Endothelial cell of umbilical vein (primary cell): ENCODE measurements around the gene TBX4. TPM values are rescaled to one million over a fixed set of nuclear protein-coding genes. Genes with fewer than 3 reads are reported as not detected.

Source experiments
- BruUV-seq: library from RNA; stranded (reverse); fragments of 400-500 nt; replicated peaks from 2 replicates; lab custom pipeline; 2021; lab: Mats Ljungman, UMichigan
- CTCF ChIA-PET: fragments of 300-600, 350-600 bp; sonication (Branson Sonifier 250); formaldehyde crosslinking; loops from one replicate; lab custom pipeline; 2021; ENCODE audit warnings: antibody characterized with exemption, inconsistent platforms; lab: Charles Lee
- POLR2A ChIA-PET: fragments of 300-600, 350-600 bp; sonication (Branson Sonifier 250); formaldehyde crosslinking; loops from one replicate; lab custom pipeline; 2021; ENCODE audit warnings: antibody characterized with exemption, inconsistent platforms; lab: Charles Lee
- DNase-seq: peaks from one replicate; pipeline ENCODE4 v3.0.0-alpha.2; 2011; ENCODE audit warnings: low read depth, low spot score
- FAIRE-seq: peaks from 2 replicates; lab custom pipeline; 2011; peaks lifted over from hg19 to GRCh38; lab: Jason Lieb, UNC
- H2AFZ ChIP-seq: 2 replicates; pipeline ENCODE4 v1.6.0; 2012; ENCODE audit warnings: low read depth, low read length, control low read depth, inconsistent platforms
- H3K27ac ChIP-seq: 2 replicates; pipeline ENCODE4 v1.5.1; 2011; ENCODE audit warnings: low read depth, mild to moderate bottlenecking, control low read depth, low read length, moderate library complexity; ENCODE audit not compliant: insufficient read depth
- H3K27me3 ChIP-seq, 2 experiments: 2 replicates each; pipeline versions ENCODE4 v1.6.0 to v1.6.1; 2011; ENCODE audit warnings: low read length in 2 of 2, mixed read lengths in 1 of 2; ENCODE audit not compliant: control insufficient read depth in 2 of 2, insufficient read depth in 2 of 2
- H3K36me3 ChIP-seq, 2 experiments: 2 replicates in 1 of 2; 3 replicates in 1 of 2; pipeline ENCODE4 v1.5.1; 2011; ENCODE audit warnings: low read length in 2 of 2, mild to moderate bottlenecking in 1 of 2, moderate library complexity in 1 of 2; ENCODE audit not compliant: control insufficient read depth in 2 of 2, insufficient read depth in 2 of 2; ENCODE audit errors: extremely low read depth in 1 of 2
- H3K4me1 ChIP-seq: 3 replicates; pipeline ENCODE4 v1.5.1; 2011; ENCODE audit warnings: mild to moderate bottlenecking, low read length; ENCODE audit not compliant: control insufficient read depth, insufficient read depth; ENCODE audit errors: extremely low read depth
- H3K4me2 ChIP-seq: 2 replicates; pipeline ENCODE4 v1.6.1; 2011; ENCODE audit warnings: low read length, control low read depth, mixed read lengths; ENCODE audit not compliant: insufficient read depth
- H3K4me3 ChIP-seq, 3 experiments: fragments of 200-600 bp in 1 of 3; sonication (generic), shearing (Covaris generic) in 1 of 3; replicated peaks in 1 of 3; 2 replicates each; pipeline ENCODE4 v1.5.1; 2011 to 2016; ENCODE audit warnings: control low read depth in 3 of 3, low read length in 3 of 3, mild to moderate bottlenecking in 2 of 3, inconsistent platforms in 1 of 3, low read depth in 1 of 3, moderate library complexity in 1 of 3; ENCODE audit not compliant: insufficient read depth in 1 of 3
- H3K79me2 ChIP-seq: 2 replicates; pipeline ENCODE4 v1.6.0; 2012; ENCODE audit warnings: low read length, inconsistent platforms; ENCODE audit not compliant: control insufficient read depth, insufficient read depth
- H3K9ac ChIP-seq: replicated peaks from 2 replicates; pipeline ENCODE3; 2011; ENCODE audit warnings: low read length, control low read depth; ENCODE audit not compliant: insufficient read depth; ENCODE audit errors: extremely low read depth
- H3K9me1 ChIP-seq: replicated peaks from 3 replicates; pipeline ENCODE4 v1.6.0; 2011; ENCODE audit warnings: mild to moderate bottlenecking, low read length; ENCODE audit not compliant: control insufficient read depth, insufficient read depth; ENCODE audit errors: extremely low read depth
- H3K9me3 ChIP-seq: replicated peaks from 2 replicates; pipeline ENCODE4 v1.5.1; 2012; ENCODE audit warnings: low read length, inconsistent platforms; ENCODE audit not compliant: control insufficient read depth, insufficient read depth
- H4K20me1 ChIP-seq: replicated peaks from 2 replicates; pipeline ENCODE3; 2011; ENCODE audit warnings: mild to moderate bottlenecking, low read length; ENCODE audit not compliant: control insufficient read depth, insufficient read depth; ENCODE audit errors: extremely low read depth
- EZH2 ChIP-seq: IDR thresholded peaks from 2 replicates; pipeline ENCODE4 v1.6.1; 2012; ENCODE audit warnings: borderline replicate concordance, low read depth, mild to moderate bottlenecking, moderate library complexity, low read length, inconsistent platforms; ENCODE audit not compliant: severe bottlenecking
- FOS ChIP-seq: IDR thresholded peaks from 2 replicates; pipeline ENCODE4 v1.6.1; 2011; ENCODE audit warnings: mild to moderate bottlenecking, low read length, moderate library complexity, borderline replicate concordance; ENCODE audit not compliant: insufficient read depth
- GATA2 ChIP-seq: IDR thresholded peaks from 2 replicates; pipeline ENCODE4 v1.7.0; 2011; ENCODE audit warnings: low read depth, mild to moderate bottlenecking, moderate library complexity, mixed read lengths, low read length; ENCODE audit not compliant: insufficient read length, insufficient read depth
- JUN ChIP-seq: IDR thresholded peaks from 2 replicates; pipeline ENCODE4 v1.6.1; 2011; ENCODE audit warnings: borderline replicate concordance, low read depth; ENCODE audit not compliant: insufficient read length, insufficient read depth
- MYC ChIP-seq: IDR thresholded peaks from one replicate; pipeline ENCODE4 v1.6.1; 2011; ENCODE audit warnings: mild to moderate bottlenecking, low read depth, low read length
- POLR2A ChIP-seq: IDR thresholded peaks from 2 replicates; pipeline ENCODE4 v1.6.1; 2012; ENCODE audit warnings: low read depth, mild to moderate bottlenecking, control low read depth, low read length
- POLR2AphosphoS5 ChIP-seq: IDR thresholded peaks from 2 replicates; pipeline ENCODE4 v1.6.1; 2012; ENCODE audit warnings: low read depth, mild to moderate bottlenecking, control low read depth, low read length, moderate library complexity; ENCODE audit not compliant: insufficient read depth
- dilution Hi-C: fragments of 300-500 bp; cut with MboI; formaldehyde crosslinking; loops from one replicate; pipeline ENCODE4 v1.15.0; 2019; ENCODE audit warnings: low sequenced_read_pairs; ENCODE audit not compliant: extremely low pct_ligation_motif_present
- intact Hi-C: fragments of 100-400 bp; cut with micrococcal nuclease; formaldehyde crosslinking; loops from one replicate; pipeline ENCODE4 v1.10.0; 2022
- polyA plus RNA-seq, 4 experiments: library from polyadenylated mRNA; depleted of rRNA in 3 of 4; stranded (reverse) in 3 of 4; unstranded in 1 of 4; fragments of >200 nt; gene quantifications; 2 replicates each; pipeline versions ENCODE4 v1.2.1 to v1.2.3, GENCODE V29; 2011 to 2012; ENCODE audit warnings: missing spikeins in 1 of 4
- total RNA-seq: library from RNA; stranded (reverse); gene quantifications from 2 replicates; pipeline ENCODE4 v1.2.3, GENCODE V29; 2021
- TF ChIP-seq, protein P1 (sequence below): IDR thresholded peaks from 2 replicates; pipeline ENCODE4 v1.6.1; 2011; ENCODE audit not compliant: insufficient read depth, insufficient read length
- TF ChIP-seq, protein P2 (sequence below), 2 donors: IDR thresholded peaks; 1 replicate in 1 of 2; 2 replicates in 1 of 2; pipeline ENCODE4 v1.5.1; 2011; ENCODE audit warnings: low read length in 2 of 2, mild to moderate bottlenecking in 2 of 2, moderate library complexity in 2 of 2, control low read depth in 1 of 2, inconsistent platforms in 1 of 2, low read depth in 1 of 2; ENCODE audit not compliant: insufficient read depth in 1 of 2; ENCODE audit errors: extremely low read depth in 1 of 2

TBX4 gene
- total and polyA plus RNA-seq, 2 donors (not counting 3 experiments of a cell fraction or from before 2014, with no cell fraction given): not detected

DNA sequence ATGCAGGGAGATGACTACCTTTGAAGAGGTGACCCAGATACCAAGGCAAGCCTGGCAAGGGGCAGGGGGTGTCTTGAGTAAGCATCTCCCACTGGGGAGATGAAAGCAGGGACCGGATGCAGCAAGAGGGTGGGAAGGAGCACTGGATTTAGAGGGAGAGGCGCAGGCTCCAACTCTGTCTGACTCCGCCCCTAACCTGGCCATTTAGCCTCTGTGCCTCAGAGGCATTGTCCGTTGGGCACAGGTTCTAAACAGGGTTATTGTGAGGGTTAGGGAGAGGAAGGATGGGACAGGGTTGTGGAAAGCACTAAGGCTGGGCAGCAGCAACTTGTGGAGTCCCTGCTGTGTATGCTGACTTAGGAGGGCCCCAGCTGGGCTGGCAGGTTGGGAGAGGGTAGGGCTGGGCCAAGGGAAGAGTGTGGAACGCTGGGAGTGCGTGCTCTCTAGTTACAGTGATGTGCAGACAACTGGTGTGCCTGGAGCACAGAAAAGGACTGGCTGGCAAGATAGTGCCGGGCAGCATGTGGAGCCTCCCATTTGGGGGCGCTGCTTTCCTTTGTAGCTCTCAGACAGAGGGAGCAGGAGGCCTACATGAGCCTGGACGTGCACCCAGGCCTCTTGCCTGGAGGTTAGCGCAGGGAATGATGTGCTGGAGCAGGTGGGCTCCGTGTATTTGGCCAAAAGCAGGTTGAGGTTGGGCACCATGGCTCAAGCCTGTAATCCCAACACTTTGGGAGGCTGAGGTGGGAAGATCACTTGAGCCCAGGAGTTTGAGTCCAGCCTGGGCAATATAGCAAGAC is 26.3 kb upstream of the TBX4 start:
- no peaks in the 10 kb centered on the region for H3K79me2 ChIP-seq
- CTCF ChIA-PET: interaction anchor here (1.7 to 2.9 kb wide), 2 partner anchors 125 to 149 kb away, joined by 4 to 9 read pairs; no protein-coding TSS in a partner anchor
- H3K27me3 ChIP-seq: peaks cover 7 to 16% of the 10 kb centered on the region in 2 experiments
- intact Hi-C loops: no loop called here
- no peak overlapping the region for H3K4me2 ChIP-seq
- no peaks in the 10 kb centered on the region for H3K9me3 ChIP-seq
- no peaks in the 10 kb centered on the region for H3K4me1 ChIP-seq
- POLR2A ChIA-PET: no interaction called here
- TF ChIP-seq FOS: no peak
- no peak for TF ChIP-seq EZH2
- TF ChIP-seq POLR2AphosphoS5: no peak
- TF ChIP-seq, protein P1, sequence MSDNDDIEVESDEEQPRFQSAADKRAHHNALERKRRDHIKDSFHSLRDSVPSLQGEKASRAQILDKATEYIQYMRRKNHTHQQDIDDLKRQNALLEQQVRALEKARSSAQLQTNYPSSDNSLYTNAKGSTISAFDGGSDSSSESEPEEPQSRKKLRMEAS: no peak
- no peak for TF ChIP-seq JUN
- TF ChIP-seq GATA2: no peak
- TF ChIP-seq POLR2A: no peak
- TF ChIP-seq, protein P2, sequence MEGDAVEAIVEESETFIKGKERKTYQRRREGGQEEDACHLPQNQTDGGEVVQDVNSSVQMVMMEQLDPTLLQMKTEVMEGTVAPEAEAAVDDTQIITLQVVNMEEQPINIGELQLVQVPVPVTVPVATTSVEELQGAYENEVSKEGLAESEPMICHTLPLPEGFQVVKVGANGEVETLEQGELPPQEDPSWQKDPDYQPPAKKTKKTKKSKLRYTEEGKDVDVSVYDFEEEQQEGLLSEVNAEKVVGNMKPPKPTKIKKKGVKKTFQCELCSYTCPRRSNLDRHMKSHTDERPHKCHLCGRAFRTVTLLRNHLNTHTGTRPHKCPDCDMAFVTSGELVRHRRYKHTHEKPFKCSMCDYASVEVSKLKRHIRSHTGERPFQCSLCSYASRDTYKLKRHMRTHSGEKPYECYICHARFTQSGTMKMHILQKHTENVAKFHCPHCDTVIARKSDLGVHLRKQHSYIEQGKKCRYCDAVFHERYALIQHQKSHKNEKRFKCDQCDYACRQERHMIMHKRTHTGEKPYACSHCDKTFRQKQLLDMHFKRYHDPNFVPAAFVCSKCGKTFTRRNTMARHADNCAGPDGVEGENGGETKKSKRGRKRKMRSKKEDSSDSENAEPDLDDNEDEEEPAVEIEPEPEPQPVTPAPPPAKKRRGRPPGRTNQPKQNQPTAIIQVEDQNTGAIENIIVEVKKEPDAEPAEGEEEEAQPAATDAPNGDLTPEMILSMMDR (IDR thresholded peaks at IDR 0.05; ENCODE audit: extremely low read depth in 1 of 2, insufficient read depth in 1 of 2, low read depth in 1 of 2, low read length in 2 of 2): no peak
- TF ChIP-seq MYC: no peak
- H3K36me3 ChIP-seq: no peaks in the 10 kb centered on the region
- dilution Hi-C loops: no loop called here
- no TSS peak for BruUV-seq
- FAIRE-seq (no peak), DNase-seq (no peak)
- H3K9me1 ChIP-seq: no peaks in the 10 kb centered on the region
- H3K9ac ChIP-seq: no peak overlapping the region
- no peak overlapping the region for H2AFZ ChIP-seq
- H4K20me1 ChIP-seq: no peaks in the 10 kb centered on the region
- no peak overlapping the region for H3K4me3 ChIP-seq
- H3K27ac ChIP-seq: no peak overlapping the region
